HepG2 (cell line): ENCODE data around the gene TAF6. TPM values are rescaled to one million over a fixed set of nuclear protein-coding genes. Genes with fewer than 3 reads are reported as not detected.

Source experiments
- BRD4 ChIP-seq: sonication (generic); formaldehyde crosslinking; IDR thresholded peaks from 2 replicates; pipeline ENCODE4 v1.4.0; 2020; ENCODE audit warnings: missing genetic modification reagents
- HDAC2 ChIP-seq: sonication (generic); formaldehyde crosslinking; IDR thresholded peaks from 2 replicates; pipeline ENCODE4 v1.4.0; 2020; ENCODE audit warnings: missing genetic modification reagents
- PATZ1 ChIP-seq: sonication (generic); formaldehyde crosslinking; IDR thresholded peaks from 2 replicates; pipeline ENCODE4 v1.4.0; 2020; ENCODE audit warnings: missing genetic modification reagents
- PAWR ChIP-seq: sonication (generic); formaldehyde crosslinking; IDR thresholded peaks from 2 replicates; pipeline ENCODE4 v1.4.0; 2020; ENCODE audit warnings: missing genetic modification reagents, mild to moderate bottlenecking, borderline replicate concordance
- POLR2AphosphoS5 ChIP-seq: IDR thresholded peaks from 2 replicates; pipeline ENCODE4 v1.6.1; 2012; ENCODE audit warnings: low read depth, low read length
- RFX3 ChIP-seq: IDR thresholded peaks from 2 replicates; pipeline ENCODE4 v1.6.1; 2016; ENCODE audit warnings: missing biosample characterization, missing genetic modification reagents
- ZBTB20 ChIP-seq: sonication (generic); formaldehyde crosslinking; IDR thresholded peaks from 2 replicates; pipeline ENCODE4 v1.8.1; 2023; ENCODE audit warnings: missing genetic modification reagents, low read depth, mild to moderate bottlenecking, borderline replicate concordance
- ZGPAT ChIP-seq: IDR thresholded peaks from 2 replicates; pipeline ENCODE4 v1.6.1; 2016; ENCODE audit warnings: mild to moderate bottlenecking
- ZMAT5 ChIP-seq: sonication (generic); formaldehyde crosslinking; IDR thresholded peaks from 2 replicates; pipeline ENCODE4 v1.5.0; 2020; ENCODE audit warnings: mild to moderate bottlenecking, low read depth, missing genetic modification reagents, borderline replicate concordance
- ZNF274 ChIP-seq: sonication (generic); formaldehyde crosslinking; IDR thresholded peaks from 2 replicates; pipeline ENCODE4 v1.5.1; 2020; ENCODE audit warnings: mild to moderate bottlenecking, missing genetic modification reagents
- ZNF713 ChIP-seq: sonication (generic); formaldehyde crosslinking; IDR thresholded peaks from 2 replicates; pipeline ENCODE4 v1.4.0; 2020; ENCODE audit warnings: mild to moderate bottlenecking, missing genetic modification reagents
- ZNF766 ChIP-seq: sonication (generic); formaldehyde crosslinking; IDR thresholded peaks from 2 replicates; pipeline ENCODE4 v1.5.0; 2020; ENCODE audit warnings: missing genetic modification reagents, borderline replicate concordance
- ZNF841 ChIP-seq: sonication (generic); formaldehyde crosslinking; IDR thresholded peaks from 2 replicates; pipeline ENCODE4 v1.8.1; 2023; ENCODE audit warnings: missing genetic modification reagents, borderline replicate concordance
- polyA plus RNA-seq, 8 experiments: library from polyadenylated mRNA; depleted of rRNA in 3 of 8; stranded (reverse) in 7 of 8; unstranded in 1 of 8; fragments of >200 nt; fragmentation: Illumina TruSeq in 4 of 8; extraction: Trizol in 4 of 8; gene quantifications; 2 replicates each; pipeline versions ENCODE4 v1.2.1 to v1.2.3, GENCODE V29; 2011 to 2016; ENCODE audit warnings: low read depth in 4 of 8, missing spikeins in 1 of 8, mixed read lengths in 1 of 8; ENCODE audit not compliant: insufficient read depth in 1 of 8
- total RNA-seq, 5 experiments: library from RNA; depleted of rRNA; stranded (reverse); fragments of >200 nt; fragmentation: Illumina TruSeq; extraction: Trizol; gene quantifications; 2 replicates each; pipeline ENCODE4 v1.2.3, GENCODE V29; 2016; ENCODE audit warnings: low read depth in 1 of 5
- TF ChIP-seq, protein P1 (sequence below), 2 experiments: sonication (generic) in 1 of 2; formaldehyde crosslinking in 1 of 2; IDR thresholded peaks; 2 replicates each; pipeline versions ENCODE4 v1.6.1 to v1.9.0; 2014 to 2022; ENCODE audit warnings: antibody characterized with exemption in 1 of 2, borderline replicate concordance in 1 of 2, inconsistent platforms in 1 of 2, low read depth in 1 of 2, missing genetic modification reagents in 1 of 2
- TF ChIP-seq, protein P2 (sequence below): sonication (generic); formaldehyde crosslinking; IDR thresholded peaks from 2 replicates; pipeline ENCODE4 v1.5.0; 2020; ENCODE audit warnings: mild to moderate bottlenecking, missing genetic modification reagents

TAF6 gene
- total and polyA plus RNA-seq, 2 of the 13 experiments (the other 11 are each of a cell fraction or from before 2014, with no cell fraction given) = 12.9 to 18.8 TPM

GRCh38 chr7:100101016-100101862 lies 17.9 kb downstream of the TAF6 start, which contains the start of the genes AP4M1 and MCM7 (continued):
- TF ChIP-seq ZNF274 (CRISPR knock-in tag) = peak; percentile 81
- TF ChIP-seq ZMAT5 = no peak
- TF ChIP-seq BRD4 (CRISPR knock-in tag) = no peak; the same call in 1 of the 2 replicates
- TF ChIP-seq RFX3 = no peak
- TF ChIP-seq PAWR (CRISPR knock-in tag) = no peak
- peak; percentile 48; the same call in 1 of the 2 replicates for TF ChIP-seq POLR2AphosphoS5
- 0 out of 2 replicates have a peak, but pooled peaks have one; percentile 45 for TF ChIP-seq ZNF841 (CRISPR knock-in tag)
- peak; percentile 37; the same call in 1 of the 2 replicates for TF ChIP-seq ZGPAT (CRISPR knock-in tag)
- TF ChIP-seq ZBTB20 = peak; percentile 40; the same call in 1 of the 2 replicates
- TF ChIP-seq, protein P1, sequence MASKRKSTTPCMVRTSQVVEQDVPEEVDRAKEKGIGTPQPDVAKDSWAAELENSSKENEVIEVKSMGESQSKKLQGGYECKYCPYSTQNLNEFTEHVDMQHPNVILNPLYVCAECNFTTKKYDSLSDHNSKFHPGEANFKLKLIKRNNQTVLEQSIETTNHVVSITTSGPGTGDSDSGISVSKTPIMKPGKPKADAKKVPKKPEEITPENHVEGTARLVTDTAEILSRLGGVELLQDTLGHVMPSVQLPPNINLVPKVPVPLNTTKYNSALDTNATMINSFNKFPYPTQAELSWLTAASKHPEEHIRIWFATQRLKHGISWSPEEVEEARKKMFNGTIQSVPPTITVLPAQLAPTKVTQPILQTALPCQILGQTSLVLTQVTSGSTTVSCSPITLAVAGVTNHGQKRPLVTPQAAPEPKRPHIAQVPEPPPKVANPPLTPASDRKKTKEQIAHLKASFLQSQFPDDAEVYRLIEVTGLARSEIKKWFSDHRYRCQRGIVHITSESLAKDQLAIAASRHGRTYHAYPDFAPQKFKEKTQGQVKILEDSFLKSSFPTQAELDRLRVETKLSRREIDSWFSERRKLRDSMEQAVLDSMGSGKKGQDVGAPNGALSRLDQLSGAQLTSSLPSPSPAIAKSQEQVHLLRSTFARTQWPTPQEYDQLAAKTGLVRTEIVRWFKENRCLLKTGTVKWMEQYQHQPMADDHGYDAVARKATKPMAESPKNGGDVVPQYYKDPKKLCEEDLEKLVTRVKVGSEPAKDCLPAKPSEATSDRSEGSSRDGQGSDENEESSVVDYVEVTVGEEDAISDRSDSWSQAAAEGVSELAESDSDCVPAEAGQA (IDR thresholded peaks at IDR 0.05; ENCODE audit: low read depth) = peak; percentile 51; the same call in 1 of the 2 replicates
- TF ChIP-seq, protein P1 (CRISPR knock-in tag; IDR thresholded peaks at IDR 0.05; ENCODE audit: borderline replicate concordance) = no peak
- 0 out of 2 replicates have a peak, but pooled peaks have one; percentile 52 for TF ChIP-seq ZNF713 (CRISPR knock-in tag)
- TF ChIP-seq PATZ1 = peak; percentile 10
- peak; percentile 32; the same call in 1 of the 2 replicates for TF ChIP-seq HDAC2 (CRISPR knock-in tag)
- TF ChIP-seq, protein P2, sequence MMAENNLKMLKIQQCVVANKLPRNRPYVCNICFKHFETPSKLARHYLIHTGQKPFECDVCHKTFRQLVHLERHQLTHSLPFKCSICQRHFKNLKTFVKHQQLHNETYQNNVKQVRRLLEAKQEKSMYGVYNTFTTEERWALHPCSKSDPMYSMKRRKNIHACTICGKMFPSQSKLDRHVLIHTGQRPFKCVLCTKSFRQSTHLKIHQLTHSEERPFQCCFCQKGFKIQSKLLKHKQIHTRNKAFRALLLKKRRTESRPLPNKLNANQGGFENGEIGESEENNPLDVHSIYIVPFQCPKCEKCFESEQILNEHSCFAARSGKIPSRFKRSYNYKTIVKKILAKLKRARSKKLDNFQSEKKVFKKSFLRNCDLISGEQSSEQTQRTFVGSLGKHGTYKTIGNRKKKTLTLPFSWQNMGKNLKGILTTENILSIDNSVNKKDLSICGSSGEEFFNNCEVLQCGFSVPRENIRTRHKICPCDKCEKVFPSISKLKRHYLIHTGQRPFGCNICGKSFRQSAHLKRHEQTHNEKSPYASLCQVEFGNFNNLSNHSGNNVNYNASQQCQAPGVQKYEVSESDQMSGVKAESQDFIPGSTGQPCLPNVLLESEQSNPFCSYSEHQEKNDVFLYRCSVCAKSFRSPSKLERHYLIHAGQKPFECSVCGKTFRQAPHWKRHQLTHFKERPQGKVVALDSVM (CRISPR knock-in tag) = no peak; the same call in 1 of the 2 replicates
- no peak for TF ChIP-seq ZNF766
